ENCODE results near the gene HERPUD1.

- TF ChIP-seq CTCF (conservative IDR thresholded peaks at IDR 0.05) (no peak), EZH2 (IDR thresholded peaks at IDR 0.05; ENCODE audit: low read depth) (no peak)
Observed at GRCh38 chr16:56916571-56917403, 15.2 kb upstream of the HERPUD1 start.
